Stimulated activated CD4-positive, alpha-beta T cell treated with anti-CD3 and anti-CD28 coated beads, Interleukin-15, amount 100 ng/mL, for 48 hours (primary cell): ENCODE measurements around the gene KMT2D.

Experiments
- DNase-seq, 2 donors: peaks; one replicate each; pipeline ENCODE4 v3.0.0-alpha.2; 2020; ENCODE audit warnings: low read depth in 2 of 2

KMT2D gene, protein sequence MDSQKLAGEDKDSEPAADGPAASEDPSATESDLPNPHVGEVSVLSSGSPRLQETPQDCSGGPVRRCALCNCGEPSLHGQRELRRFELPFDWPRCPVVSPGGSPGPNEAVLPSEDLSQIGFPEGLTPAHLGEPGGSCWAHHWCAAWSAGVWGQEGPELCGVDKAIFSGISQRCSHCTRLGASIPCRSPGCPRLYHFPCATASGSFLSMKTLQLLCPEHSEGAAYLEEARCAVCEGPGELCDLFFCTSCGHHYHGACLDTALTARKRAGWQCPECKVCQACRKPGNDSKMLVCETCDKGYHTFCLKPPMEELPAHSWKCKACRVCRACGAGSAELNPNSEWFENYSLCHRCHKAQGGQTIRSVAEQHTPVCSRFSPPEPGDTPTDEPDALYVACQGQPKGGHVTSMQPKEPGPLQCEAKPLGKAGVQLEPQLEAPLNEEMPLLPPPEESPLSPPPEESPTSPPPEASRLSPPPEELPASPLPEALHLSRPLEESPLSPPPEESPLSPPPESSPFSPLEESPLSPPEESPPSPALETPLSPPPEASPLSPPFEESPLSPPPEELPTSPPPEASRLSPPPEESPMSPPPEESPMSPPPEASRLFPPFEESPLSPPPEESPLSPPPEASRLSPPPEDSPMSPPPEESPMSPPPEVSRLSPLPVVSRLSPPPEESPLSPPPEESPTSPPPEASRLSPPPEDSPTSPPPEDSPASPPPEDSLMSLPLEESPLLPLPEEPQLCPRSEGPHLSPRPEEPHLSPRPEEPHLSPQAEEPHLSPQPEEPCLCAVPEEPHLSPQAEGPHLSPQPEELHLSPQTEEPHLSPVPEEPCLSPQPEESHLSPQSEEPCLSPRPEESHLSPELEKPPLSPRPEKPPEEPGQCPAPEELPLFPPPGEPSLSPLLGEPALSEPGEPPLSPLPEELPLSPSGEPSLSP (N-terminal part only)

DNA sequence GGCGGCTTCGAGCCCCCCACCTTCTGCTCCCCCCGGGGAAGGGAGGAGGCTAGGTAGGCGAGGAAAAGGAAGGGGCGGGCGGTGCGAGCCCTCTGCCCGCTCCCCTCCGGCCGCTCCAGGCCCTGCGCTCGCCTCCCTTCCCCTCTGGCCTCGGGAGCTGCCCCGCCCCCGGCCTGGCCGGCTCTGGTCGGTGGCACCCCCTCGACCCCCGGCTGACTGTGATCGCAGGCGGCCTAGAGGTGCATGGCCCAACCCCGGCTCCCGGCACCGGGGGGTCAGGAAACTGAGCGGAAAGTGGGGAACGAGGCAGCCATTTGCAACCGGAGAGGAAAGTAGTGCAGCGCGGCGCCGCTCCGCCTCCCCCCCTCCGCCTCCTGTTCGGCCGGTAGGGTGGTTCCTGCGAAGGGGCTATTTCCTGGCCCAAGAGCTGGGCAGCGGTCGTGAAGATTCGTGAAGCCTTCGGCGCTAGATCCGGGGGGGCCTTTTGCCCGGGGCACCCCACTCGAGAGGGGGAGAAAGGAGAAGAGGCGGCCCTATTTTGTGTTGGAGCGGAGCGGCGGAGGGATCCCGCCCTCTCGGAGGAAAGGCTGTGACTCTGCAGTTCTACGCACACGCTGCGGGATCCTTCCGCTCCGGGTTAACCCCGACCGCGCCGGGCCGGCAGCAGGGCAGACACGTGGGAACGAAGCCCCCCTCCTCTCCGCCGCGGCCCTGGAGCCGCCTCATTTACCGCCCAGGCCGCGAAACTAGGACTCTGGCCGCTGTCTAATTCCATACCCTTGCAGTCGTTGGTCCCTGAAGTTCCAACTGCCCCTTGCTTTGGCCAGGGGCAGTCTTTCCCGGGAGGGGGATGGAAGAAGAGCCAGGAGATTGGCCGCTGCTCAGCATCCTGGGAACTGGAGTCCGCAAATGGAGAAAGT, at the start of gene KMT2D:
TSS of gene KMT2D (minus strand) at position 558 of the 920 bp plus-strand sequence. CDS start 5,470 bp downstream, outside the sequence.
- DNase-seq, result peak; percentile 84 to 86

GRCh38 chr12:49109641-49110463, 49.3 kb upstream of the KMT2D start:
- DNase-seq, result no peak

GRCh38 chr12:49108958-49109404, 48.4 kb upstream of the KMT2D start:
- DNase-seq, result no peak

DNA sequence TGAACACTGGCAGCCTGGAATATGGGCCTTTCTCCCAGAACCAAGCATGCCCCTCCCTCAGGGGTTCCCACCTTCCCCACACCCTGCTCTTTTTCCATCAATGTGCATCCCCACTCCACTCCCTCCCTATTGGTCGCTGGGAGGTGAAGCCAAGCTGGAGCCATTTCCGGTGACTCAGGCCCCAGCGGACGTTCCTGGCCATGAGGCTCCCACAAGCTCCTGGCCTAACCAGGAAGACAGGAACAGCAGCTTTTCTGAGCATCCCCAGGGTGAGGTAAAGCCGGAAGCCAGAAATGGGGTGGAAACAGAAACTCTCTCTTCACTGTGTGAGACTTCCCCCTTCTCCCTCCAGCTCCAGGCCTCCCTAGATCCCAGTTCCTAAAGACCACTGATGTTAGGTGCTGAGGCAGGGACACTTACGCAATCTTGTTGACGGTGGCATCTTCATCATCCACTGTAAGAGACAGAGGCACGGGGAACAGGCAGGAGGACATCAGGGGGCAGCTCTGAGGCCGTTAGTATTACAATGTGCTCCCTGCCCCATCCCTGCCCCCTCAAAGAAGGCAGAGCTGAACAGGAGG, 45.0 kb upstream of the KMT2D start:
- no peak for DNase-seq

DNA sequence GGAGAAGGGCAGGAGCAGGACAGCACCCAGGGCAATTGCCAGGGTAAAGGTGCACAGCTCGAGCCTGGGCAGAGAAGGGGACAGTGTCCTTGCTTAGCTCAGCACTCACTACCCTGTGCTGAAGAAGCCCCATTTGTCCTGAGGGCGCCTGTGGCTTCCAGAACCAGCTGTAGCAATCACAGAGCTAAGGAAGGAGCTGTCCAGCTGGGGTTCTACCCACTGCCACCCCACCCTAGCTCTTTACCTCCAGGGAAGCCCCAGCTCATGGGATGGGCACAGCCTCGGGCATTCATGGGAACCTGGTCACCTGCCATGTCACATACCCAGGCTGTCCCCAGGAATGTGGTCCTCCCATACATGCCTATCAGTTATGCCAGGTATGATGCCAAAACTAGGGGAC, 44.2 kb upstream of the KMT2D start:
- DNase-seq, result no peak

GRCh38 chr12:49100380-49100779, 39.8 kb upstream of the KMT2D start:
- no peak for DNase-seq

DNA sequence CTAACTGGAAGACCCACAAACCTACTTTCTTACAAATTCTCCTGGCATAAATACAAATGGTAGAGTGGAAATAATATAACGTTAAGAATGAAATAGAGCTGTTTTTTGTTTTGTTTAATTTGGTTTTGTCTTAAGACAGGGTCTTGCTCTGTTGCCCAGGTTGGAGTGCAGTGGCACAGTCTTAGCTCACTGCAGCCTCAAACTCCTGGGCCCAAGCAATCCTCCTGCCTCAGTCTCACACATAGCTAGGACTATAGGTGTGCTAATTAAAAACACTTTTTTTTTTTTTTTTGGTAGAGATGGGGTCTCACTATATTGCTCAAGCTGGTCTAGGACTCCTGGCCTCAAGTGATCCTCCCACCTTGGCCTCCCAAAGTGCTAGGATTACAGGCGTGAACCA, 38.1 kb upstream of the KMT2D start:
- no peak for DNase-seq

DNA sequence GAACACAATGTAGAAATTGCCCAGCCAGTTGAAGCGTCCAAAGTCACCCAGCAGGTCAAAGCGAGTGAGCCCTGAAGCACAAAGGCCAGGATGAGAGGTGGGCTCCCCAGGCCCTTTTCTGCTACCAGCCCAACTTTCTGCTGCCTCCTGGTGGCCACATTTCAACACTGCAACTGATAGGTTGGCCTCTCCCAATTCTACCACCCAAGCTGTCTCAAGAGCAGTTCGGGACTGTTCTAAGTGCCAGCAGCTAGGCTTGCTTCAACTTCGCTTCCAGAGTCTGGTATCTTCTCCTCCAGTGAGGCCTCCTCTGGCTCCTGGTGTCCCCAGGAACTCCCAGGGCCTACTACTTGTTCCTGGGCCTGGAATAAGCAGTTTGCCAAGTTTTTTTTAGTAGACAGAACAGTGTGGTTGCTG, 37.4 kb upstream of the KMT2D start:
- DNase-seq, result peak in 1 of 2 donors; percentile 49

GRCh38 chr12:49097381-49097780, 36.8 kb upstream of the KMT2D start:
- no peak for DNase-seq

DNA sequence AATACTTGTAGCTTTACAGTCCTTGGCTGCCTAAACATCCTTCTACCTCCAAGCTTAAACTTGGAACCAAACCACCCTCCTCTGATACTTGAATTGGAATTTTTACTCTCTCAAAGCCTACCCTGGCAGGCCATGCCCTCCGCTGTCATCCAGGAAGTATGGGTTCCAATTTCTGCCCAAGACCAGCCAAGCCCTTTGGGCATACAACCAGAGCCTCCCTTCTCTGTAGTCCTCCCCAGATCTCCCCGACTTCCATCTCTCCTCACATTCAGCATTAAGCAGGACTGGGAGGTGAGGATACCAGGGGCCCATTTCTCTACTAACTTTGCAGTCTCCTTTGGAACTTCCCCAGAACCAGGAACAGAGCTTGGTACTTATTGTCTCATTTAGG, 34.4 kb upstream of the KMT2D start:
- DNase-seq, result no peak

GRCh38 chr12:49094160-49094974, 33.8 kb upstream of the KMT2D start, which contains the start of gene DHH:
Gene DHH (minus strand): TSS chr12:49094801. CDS start chr12:49094512, 289 bp downstream.
- no peak for DNase-seq

DNA sequence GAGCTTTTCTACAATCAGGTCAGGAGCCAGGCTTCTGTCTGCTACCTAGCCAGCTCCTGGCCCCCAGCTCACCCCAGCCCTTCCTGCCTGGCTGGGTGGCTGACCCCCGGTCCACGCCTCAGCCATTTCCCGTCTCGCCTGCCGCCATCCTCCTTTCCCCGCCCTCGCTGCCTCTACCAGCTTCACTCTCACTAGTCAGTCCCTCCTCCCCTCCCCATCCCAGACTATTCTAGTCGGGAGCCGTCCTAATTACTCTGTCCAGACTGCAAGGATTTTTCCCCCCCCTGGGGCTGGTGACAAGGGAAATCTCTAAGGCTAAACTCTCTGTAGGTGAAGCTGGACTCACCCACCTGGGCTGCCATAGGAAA, 33.2 kb upstream of the KMT2D start:
- no peak for DNase-seq

- no peak for DNase-seq
These were observed 32.3 kb upstream of the KMT2D start for GRCh38 chr12:49092816-49093406.

DNA sequence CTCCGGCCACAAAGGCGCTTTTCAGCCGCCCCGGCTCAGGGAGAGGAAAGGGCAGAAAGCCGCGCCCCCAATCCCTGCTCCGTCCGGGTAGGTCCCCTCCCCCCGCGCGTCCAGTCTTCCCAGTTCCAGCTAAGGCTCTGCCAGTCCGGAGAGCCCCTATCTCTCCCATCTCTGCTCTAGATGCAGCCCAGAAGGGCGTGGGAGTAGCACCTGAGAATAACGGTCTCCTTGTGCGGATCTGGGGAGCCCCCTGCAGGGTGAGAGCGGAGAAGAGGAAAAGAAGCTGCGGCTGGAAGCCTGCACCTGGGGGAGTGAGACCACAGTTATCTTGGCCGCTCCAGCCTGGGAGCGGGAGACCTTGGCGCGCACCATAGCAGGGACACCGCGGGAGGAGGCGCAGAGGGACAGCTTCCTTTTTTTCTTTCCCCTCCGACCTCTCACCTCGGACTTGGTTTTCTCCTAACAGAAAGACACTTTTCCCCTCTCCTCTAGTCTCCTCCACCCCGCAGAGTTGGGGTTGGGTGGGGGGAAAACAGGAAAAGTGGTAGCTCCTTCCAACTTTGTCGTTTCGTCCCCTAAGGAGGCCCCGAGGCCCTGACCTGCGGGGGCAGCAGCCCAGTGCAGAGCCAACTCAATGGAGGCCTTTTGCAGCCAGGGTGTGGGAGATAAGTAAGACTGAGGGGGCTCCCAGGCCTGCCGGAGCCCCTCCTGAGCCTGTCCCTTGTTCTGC, 31.7 kb upstream of the KMT2D start:
- peak; percentile 25 to 56 for DNase-seq

GRCh38 chr12:49091836-49092085, 31.2 kb upstream of the KMT2D start:
- no peak for DNase-seq

- DNase-seq, result no peak
These were observed 30.7 kb upstream of the KMT2D start for GRCh38 chr12:49091056-49091835.
